HG03139 (cell line): ENCODE results near the gene ABHD2.
"Not testable (repeated sequence)": the region's sequence is repeated elsewhere in the genome, so short reads cannot be mapped to it uniquely, and the experiment has no call there.

Source experiments
- ATAC-seq: cut with Tn5 transposase; IDR thresholded peaks from one replicate; pipeline ENCODE4 v1.9.1; 2021; ENCODE audit not compliant: unreplicated experiment

Gene ABHD2

GRCh38 chr15:89217031-89217430, 128.8 kb downstream of the ABHD2 start:
- ATAC-seq: no peak

- no peak for ATAC-seq
Measured at GRCh38 chr15:89217686-89218376, 129.6 kb downstream of the ABHD2 start.

GRCh38 chr15:89218531-89218930, 130.3 kb downstream of the ABHD2 start:
- ATAC-seq: no peak

- no peak for ATAC-seq
Measured at GRCh38 chr15:89221543-89221942, 133.3 kb downstream of the ABHD2 start, which contains the start of gene RLBP1. TSS of gene RLBP1 (minus strand) at chr15:89221579. CDS start at chr15:89218975, 2,604 bp downstream.

GRCh38 chr15:89225588-89225987, 137.3 kb downstream of the ABHD2 start:
- no peak for ATAC-seq

GRCh38 chr15:89226359-89227221, 138.3 kb downstream of the ABHD2 start:
- ATAC-seq: no peak

GRCh38 chr15:89227425-89227824, 139.2 kb downstream of the ABHD2 start:
- no peak for ATAC-seq

- ATAC-seq: no peak
Measured at GRCh38 chr15:89230277-89230676, 142.0 kb downstream of the ABHD2 start.

- no peak for ATAC-seq
Measured at GRCh38 chr15:89231832-89232231, 143.6 kb downstream of the ABHD2 start.

GRCh38 chr15:89239883-89240810, 151.9 kb downstream of the ABHD2 start:
- ATAC-seq: not testable (repeated sequence)

- no peak for ATAC-seq
Measured at GRCh38 chr15:89243046-89243690, 154.9 kb downstream of the ABHD2 start.

- ATAC-seq: peak; percentile 93
Measured at GRCh38 chr15:89243691-89244573, 155.7 kb downstream of the ABHD2 start, which contains the start of gene FANCI. TSS of gene FANCI (plus strand) at chr15:89243979. CDS start at chr15:89247648, 3,669 bp downstream.

- ATAC-seq: peak; percentile 17
Measured at GRCh38 chr15:89244574-89244903, 156.3 kb downstream of the ABHD2 start.

- ATAC-seq: no peak
Measured at GRCh38 chr15:89247446-89247845, 159.2 kb downstream of the ABHD2 start.

GRCh38 chr15:89248584-89248983, 160.3 kb downstream of the ABHD2 start:
- ATAC-seq: no peak

- not testable (repeated sequence) for ATAC-seq
Measured at GRCh38 chr15:89250142-89250541, 161.9 kb downstream of the ABHD2 start.
